Stimulated activated naive CD8-positive, alpha-beta T cell treated with anti-CD3 and anti-CD28 coated beads, Interleukin-15, Interleukin-2, amounts not matched to agents 100 ng/mL and 50 ng/mL, for 24 hours (primary cell): ENCODE data around the gene PAFAH1B2.

Source experiments
- H3K27ac Mint-ChIP-seq: one replicate; pipeline ENCODE4 v1.8.0; 2021; ENCODE audit warnings: mild to moderate bottlenecking, mixed read lengths
- H3K27me3 Mint-ChIP-seq: one replicate; pipeline ENCODE4 v1.8.0; 2021; ENCODE audit warnings: mixed read lengths
- H3K36me3 Mint-ChIP-seq: one replicate; pipeline ENCODE4 v1.8.0; 2021; ENCODE audit warnings: low read depth, mixed read lengths
- H3K4me1 Mint-ChIP-seq: one replicate; pipeline ENCODE4 v1.8.0; 2021; ENCODE audit warnings: low read depth, mixed read lengths
- H3K4me3 Mint-ChIP-seq: one replicate; pipeline ENCODE4 v1.8.0; 2021; ENCODE audit warnings: mild to moderate bottlenecking, mixed read lengths
- H3K9me3 Mint-ChIP-seq: one replicate; pipeline ENCODE4 v1.8.0; 2021; ENCODE audit warnings: mixed read lengths

Gene PAFAH1B2

GRCh38 chr11:117187428-117187798 is 43.3 kb downstream of the PAFAH1B2 start:
- Mint-ChIP-seq H3K27ac (no peak overlapping the region), H3K9me3 (no peaks in the 10 kb centered on the region), H3K4me3 (no peak overlapping the region), H3K4me1 (no peaks in the 10 kb centered on the region), H3K27me3 (no peaks in the 10 kb centered on the region), H3K36me3 (peaks cover 3% of the 10 kb centered on the region)

- H3K27ac Mint-ChIP-seq, result no peak overlapping the region
- H3K9me3 Mint-ChIP-seq, result no peaks in the 10 kb centered on the region
- no peaks in the 10 kb centered on the region for H3K4me1 Mint-ChIP-seq
- H3K36me3 Mint-ChIP-seq, result peaks cover 3% of the 10 kb centered on the region
- no peak overlapping the region for H3K4me3 Mint-ChIP-seq
- no peaks in the 10 kb centered on the region for H3K27me3 Mint-ChIP-seq
Observed at GRCh38 chr11:117187799-117188481, 43.9 kb downstream of the PAFAH1B2 start.

- peaks cover 3% of the 10 kb centered on the region for H3K36me3 Mint-ChIP-seq
- no peaks in the 10 kb centered on the region for H3K4me1 Mint-ChIP-seq
- H3K9me3 Mint-ChIP-seq, result no peaks in the 10 kb centered on the region
- no peaks in the 10 kb centered on the region for H3K27me3 Mint-ChIP-seq
- H3K27ac Mint-ChIP-seq, result no peak overlapping the region
- H3K4me3 Mint-ChIP-seq, result no peak overlapping the region
Observed at GRCh38 chr11:117188620-117189081, 44.6 kb downstream of the PAFAH1B2 start.

GRCh38 chr11:117189191-117189940 is 45.3 kb downstream of the PAFAH1B2 start:
- Mint-ChIP-seq H3K4me3 (no peak overlapping the region), H3K27me3 (no peaks in the 10 kb centered on the region), H3K27ac (no peak overlapping the region), H3K36me3 (peaks cover 3% of the 10 kb centered on the region), H3K9me3 (no peaks in the 10 kb centered on the region), H3K4me1 (no peaks in the 10 kb centered on the region)

DNA sequence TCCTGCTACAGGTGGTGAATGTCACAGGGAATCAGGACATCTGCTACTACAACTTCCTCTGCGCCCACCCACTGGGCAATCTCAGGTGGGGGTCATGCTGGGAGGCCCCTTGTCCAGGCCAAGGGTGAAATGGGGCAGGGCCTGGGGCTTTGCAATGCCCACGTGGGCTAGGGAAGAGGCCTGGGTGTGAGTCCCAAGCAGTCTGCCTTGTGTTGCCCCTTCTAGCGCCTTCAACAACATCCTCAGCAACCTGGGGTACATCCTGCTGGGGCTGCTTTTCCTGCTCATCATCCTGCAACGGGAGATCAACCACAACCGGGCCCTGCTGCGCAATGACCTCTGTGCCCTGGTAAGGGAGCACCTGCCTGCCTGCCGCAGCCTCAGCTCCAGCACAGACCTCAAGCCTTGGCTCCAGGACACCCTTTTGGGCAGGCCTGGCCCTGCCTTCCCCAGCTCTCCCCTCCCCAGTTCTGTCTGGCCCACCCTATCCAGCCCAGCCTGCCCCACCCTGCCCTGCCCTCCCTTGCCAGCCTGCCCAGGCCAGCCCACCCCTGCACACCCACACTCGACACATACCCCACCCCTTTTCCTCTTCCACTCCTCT is 46.0 kb downstream of the PAFAH1B2 start:
- peaks cover 3% of the 10 kb centered on the region for H3K36me3 Mint-ChIP-seq
- H3K9me3 Mint-ChIP-seq, result no peaks in the 10 kb centered on the region
- no peak overlapping the region for H3K4me3 Mint-ChIP-seq
- H3K4me1 Mint-ChIP-seq, result no peaks in the 10 kb centered on the region
- no peak overlapping the region for H3K27ac Mint-ChIP-seq
- no peaks in the 10 kb centered on the region for H3K27me3 Mint-ChIP-seq

DNA sequence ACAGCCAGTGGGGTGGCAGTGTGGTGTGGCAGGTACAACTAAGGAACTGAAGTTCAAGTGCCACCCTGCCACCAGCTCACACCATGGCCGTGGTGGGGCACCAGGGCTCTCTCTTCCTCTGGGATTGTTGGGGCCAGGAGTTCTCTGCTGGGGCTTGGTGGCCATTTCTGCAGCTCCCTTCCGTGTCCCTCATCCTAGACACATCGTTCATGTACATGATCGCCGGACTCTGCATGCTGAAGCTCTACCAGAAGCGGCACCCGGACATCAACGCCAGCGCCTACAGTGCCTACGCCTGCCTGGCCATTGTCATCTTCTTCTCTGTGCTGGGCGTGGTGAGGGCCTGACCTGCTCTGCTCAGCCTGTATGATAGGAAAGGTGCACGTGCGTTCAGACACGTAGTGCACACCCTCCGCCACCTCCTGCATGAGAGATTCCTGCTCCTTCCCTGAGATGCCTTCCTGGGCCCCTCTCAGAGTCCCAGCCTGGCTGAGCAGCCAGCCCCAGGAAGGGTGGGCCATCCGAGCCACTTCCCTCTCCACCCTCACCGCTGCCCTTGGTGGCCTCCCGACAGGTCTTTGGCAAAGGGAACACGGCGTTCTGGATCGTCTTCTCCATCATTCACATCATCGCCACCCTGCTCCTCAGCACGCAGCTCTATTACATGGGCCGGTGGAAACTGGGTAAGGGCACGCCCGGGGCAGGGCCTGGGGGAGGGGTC is 47.8 kb downstream of the PAFAH1B2 start:
- H3K9me3 Mint-ChIP-seq, result no peaks in the 10 kb centered on the region
- peaks cover 3% of the 10 kb centered on the region for H3K36me3 Mint-ChIP-seq
- no peaks in the 10 kb centered on the region for H3K27me3 Mint-ChIP-seq
- no peak overlapping the region for H3K4me3 Mint-ChIP-seq
- no peaks in the 10 kb centered on the region for H3K4me1 Mint-ChIP-seq
- no peak overlapping the region for H3K27ac Mint-ChIP-seq

DNA sequence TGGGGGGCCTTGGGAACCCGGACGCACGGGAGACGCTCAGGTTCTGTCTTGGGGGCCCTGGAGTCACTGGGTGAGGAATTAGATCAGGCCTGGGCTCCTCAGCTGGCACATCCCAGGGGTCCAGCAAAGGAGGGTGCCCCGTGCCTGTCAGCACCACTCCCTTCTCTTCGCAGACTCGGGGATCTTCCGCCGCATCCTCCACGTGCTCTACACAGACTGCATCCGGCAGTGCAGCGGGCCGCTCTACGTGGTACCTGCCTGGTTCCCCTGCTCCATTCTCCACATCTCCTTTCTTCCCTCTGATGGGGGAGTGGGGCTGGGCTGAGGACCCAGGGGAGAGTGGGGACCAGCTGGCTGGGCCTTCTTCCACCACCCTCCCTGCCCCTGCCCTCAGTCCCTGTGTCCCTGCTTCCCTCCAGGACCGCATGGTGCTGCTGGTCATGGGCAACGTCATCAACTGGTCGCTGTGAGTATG is 48.4 kb downstream of the PAFAH1B2 start:
- Mint-ChIP-seq H3K4me1 (no peaks in the 10 kb centered on the region), H3K4me3 (no peak overlapping the region), H3K27me3 (no peaks in the 10 kb centered on the region), H3K27ac (no peak overlapping the region), H3K9me3 (no peaks in the 10 kb centered on the region), H3K36me3 (peaks cover 3% of the 10 kb centered on the region)

- peaks cover 3% of the 10 kb centered on the region for H3K36me3 Mint-ChIP-seq
- no peaks in the 10 kb centered on the region for H3K4me1 Mint-ChIP-seq
- no peaks in the 10 kb centered on the region for H3K9me3 Mint-ChIP-seq
- H3K27me3 Mint-ChIP-seq, result no peaks in the 10 kb centered on the region
- H3K4me3 Mint-ChIP-seq, result no peak overlapping the region
- H3K27ac Mint-ChIP-seq, result no peak overlapping the region
Observed at GRCh38 chr11:117193130-117194020, 49.3 kb downstream of the PAFAH1B2 start.

DNA sequence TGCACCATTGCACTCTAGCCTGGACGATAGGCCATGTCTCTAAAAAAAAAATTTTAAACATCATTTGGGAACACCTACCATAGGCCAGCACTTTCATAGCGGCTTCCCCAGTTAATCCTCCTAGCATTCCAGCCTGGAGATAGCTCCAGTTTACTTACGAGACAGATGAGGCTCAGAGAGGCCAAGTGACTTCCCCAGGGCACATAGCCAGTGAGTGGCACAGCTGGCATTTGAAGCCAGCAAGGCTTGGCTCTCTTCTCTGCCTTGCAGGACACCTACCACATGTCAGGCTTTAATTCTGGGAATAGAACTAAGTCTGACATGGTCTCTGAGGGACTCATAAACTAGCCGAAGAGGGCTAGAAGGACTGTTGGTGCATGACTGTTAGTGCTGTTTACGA is 50.2 kb downstream of the PAFAH1B2 start:
- Mint-ChIP-seq H3K36me3 (no peaks in the 10 kb centered on the region), H3K27ac (no peak overlapping the region), H3K4me1 (no peaks in the 10 kb centered on the region), H3K9me3 (no peaks in the 10 kb centered on the region), H3K27me3 (no peaks in the 10 kb centered on the region), H3K4me3 (no peak overlapping the region)

- Mint-ChIP-seq H3K27me3 (no peaks in the 10 kb centered on the region), H3K36me3 (no peaks in the 10 kb centered on the region), H3K4me3 (no peak overlapping the region), H3K9me3 (no peaks in the 10 kb centered on the region), H3K27ac (no peak overlapping the region), H3K4me1 (no peaks in the 10 kb centered on the region)
Observed at GRCh38 chr11:117195258-117195657, 51.2 kb downstream of the PAFAH1B2 start.

- no peaks in the 10 kb centered on the region for H3K27me3 Mint-ChIP-seq
- no peak overlapping the region for H3K4me3 Mint-ChIP-seq
- H3K36me3 Mint-ChIP-seq, result no peaks in the 10 kb centered on the region
- H3K27ac Mint-ChIP-seq, result no peak overlapping the region
- H3K9me3 Mint-ChIP-seq, result no peaks in the 10 kb centered on the region
- H3K4me1 Mint-ChIP-seq, result no peaks in the 10 kb centered on the region
Observed at GRCh38 chr11:117195761-117196160, 51.7 kb downstream of the PAFAH1B2 start.

GRCh38 chr11:117197006-117197405 is 52.9 kb downstream of the PAFAH1B2 start:
- Mint-ChIP-seq H3K4me3 (no peak overlapping the region), H3K4me1 (no peaks in the 10 kb centered on the region), H3K27ac (no peak overlapping the region), H3K27me3 (no peaks in the 10 kb centered on the region), H3K36me3 (no peaks in the 10 kb centered on the region), H3K9me3 (no peaks in the 10 kb centered on the region)

DNA sequence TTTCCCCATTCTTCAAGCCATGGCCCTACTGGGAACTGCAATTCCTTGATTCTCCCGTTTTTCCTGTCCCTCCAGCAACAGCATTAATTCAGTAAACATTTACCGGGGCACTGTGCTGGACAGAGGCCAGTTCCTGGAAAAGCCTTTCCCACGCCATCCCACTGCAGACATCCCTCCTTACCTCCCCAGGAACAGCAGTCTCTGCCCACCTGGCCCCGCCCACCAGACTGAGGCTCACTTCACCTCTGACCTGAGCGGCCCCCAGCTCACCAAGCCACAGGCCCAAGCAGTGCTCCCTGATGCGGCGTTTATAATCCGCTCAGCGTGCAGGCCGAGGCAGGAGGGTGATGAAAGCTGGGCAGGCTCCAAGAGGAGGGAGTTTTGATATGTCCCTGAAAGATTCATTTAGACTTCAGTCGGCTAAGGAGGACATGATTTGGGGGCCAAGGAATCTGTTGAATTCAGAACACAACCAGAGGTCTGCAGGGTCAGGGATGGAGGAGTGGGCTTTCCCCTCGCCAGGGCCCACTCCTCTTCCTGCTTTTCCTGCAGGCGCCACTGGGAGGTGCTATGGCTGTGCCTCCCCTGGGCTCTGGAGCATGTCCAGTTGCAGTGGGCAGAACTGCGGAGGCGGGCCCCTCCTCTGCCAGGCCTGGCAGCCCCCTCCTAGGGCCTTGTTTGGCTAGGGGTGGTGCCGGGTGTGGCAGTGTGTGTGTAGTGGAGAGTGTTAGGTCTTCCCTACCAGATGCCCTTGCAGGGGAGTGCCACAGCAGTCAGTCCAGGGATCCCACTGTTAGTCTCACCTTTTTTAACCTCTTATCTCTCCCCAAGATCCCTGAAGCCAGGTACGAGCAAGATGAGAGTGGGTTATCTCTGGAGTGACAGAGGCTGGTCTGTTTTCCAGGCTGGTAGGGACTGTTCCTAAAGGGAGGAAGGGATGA is 53.7 kb downstream of the PAFAH1B2 start:
- Mint-ChIP-seq H3K36me3 (no peaks in the 10 kb centered on the region), H3K27ac (no peak overlapping the region), H3K4me3 (no peak overlapping the region)

More for the DNA sequence above, 53.7 kb downstream of the PAFAH1B2 start:
- Mint-ChIP-seq H3K4me1 (no peaks in the 10 kb centered on the region), H3K27me3 (no peaks in the 10 kb centered on the region), H3K9me3 (no peaks in the 10 kb centered on the region)
